ENCODE measurements around the gene EML4. TPM values are rescaled to one million over a fixed set of nuclear protein-coding genes. Genes with fewer than 3 reads are reported as not detected.

Gene EML4
- total and polyA plus RNA-seq, 2 of the 13 experiments (the other 11 are each of a cell fraction or from before 2014, with no cell fraction given), result 243 to 476 TPM

DNA sequence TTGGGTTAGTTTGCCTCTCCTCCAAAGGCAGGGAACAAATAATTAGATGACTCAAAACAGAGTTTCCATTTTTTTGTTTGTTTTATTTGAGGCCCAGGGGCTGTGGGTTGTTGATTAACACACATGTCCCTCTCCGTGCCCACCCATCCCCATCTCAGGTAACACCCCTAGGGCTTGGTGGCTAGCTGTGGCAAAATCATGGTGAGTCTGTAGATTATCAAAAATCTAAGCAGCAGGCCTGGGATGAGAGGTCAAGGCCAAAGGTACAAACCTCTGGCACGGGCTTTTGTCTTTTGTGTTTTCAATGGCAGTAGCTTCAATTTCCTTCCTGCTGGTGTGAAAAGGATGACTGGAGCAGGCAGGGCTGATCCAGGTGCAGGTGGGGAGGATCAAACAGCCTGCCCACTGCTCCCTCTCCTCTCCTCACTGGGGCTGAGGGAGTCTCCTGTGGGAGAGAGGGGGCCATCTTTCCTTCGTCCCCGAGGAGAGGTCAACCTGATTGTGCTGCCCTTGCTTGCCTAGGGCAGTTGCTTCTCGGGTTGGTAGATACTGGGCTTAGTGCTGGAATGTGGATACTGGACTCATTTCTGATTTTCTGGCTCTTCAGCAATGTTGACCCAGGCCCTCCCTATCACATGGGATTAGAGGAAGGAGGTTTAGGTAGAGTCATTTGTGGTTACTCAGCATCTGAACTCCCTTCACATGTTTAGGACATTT is 31.9 kb upstream of the EML4 start (continued):
- no peak; the same call in 1 of the 2 replicates for TF ChIP-seq ZNF709 (CRISPR knock-in tag; IDR thresholded peaks at IDR 0.05)
- TF ChIP-seq ZMAT5 (CRISPR knock-in tag; IDR thresholded peaks at IDR 0.05; ENCODE audit: borderline replicate concordance, low read depth), result no peak
- no peak for TF ChIP-seq HNRNPL (IDR thresholded peaks at IDR 0.05; ENCODE audit: low read depth, low read length)
- peak; percentile 90; the same call in 1 of the 2 replicates for TF ChIP-seq MTA1 (CRISPR knock-in tag; IDR thresholded peaks at IDR 0.05; ENCODE audit: borderline replicate concordance)
- TF ChIP-seq MIER3 (CRISPR knock-in tag; IDR thresholded peaks at IDR 0.05; ENCODE audit: borderline replicate concordance), result peak; percentile 94
- TF ChIP-seq DPF2 (CRISPR knock-in tag; IDR thresholded peaks at IDR 0.05; ENCODE audit: borderline replicate concordance, low read depth), result peak; percentile 70
- TF ChIP-seq ZBTB7A (CRISPR knock-in tag; IDR thresholded peaks at IDR 0.05), result peak; percentile 85
- TF ChIP-seq ZNF362 (CRISPR knock-in tag; IDR thresholded peaks at IDR 0.05; ENCODE audit: borderline replicate concordance), result peak; percentile 74
- TF ChIP-seq, protein P1, sequence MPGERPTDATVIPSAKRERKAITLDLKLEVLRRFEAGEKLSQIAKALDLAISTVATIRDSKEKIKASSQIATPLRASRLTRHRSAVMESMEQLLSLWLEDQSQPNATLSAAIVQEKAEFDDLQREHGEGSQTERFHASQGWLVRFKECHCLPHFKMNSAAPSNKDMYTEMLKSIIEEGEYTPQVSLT (CRISPR knock-in tag; IDR thresholded peaks at IDR 0.05; ENCODE audit: borderline replicate concordance, low read depth), result no peak
- TF ChIP-seq, protein P2, sequence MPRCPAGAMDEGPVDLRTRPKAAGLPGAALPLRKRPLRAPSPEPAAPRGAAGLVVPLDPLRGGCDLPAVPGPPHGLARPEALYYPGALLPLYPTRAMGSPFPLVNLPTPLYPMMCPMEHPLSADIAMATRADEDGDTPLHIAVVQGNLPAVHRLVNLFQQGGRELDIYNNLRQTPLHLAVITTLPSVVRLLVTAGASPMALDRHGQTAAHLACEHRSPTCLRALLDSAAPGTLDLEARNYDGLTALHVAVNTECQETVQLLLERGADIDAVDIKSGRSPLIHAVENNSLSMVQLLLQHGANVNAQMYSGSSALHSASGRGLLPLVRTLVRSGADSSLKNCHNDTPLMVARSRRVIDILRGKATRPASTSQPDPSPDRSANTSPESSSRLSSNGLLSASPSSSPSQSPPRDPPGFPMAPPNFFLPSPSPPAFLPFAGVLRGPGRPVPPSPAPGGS (CRISPR knock-in tag; IDR thresholded peaks at IDR 0.05), result peak; percentile 74; the same call in 1 of the 2 replicates
- TF ChIP-seq TRIM24 (CRISPR knock-in tag; IDR thresholded peaks at IDR 0.05), result peak; percentile 59; the same call in 1 of the 2 replicates
- 0 out of 2 replicates have a peak, but pooled peaks have one; percentile 20 for TF ChIP-seq AFF4 (CRISPR knock-in tag; IDR thresholded peaks at IDR 0.05)
- peak; percentile 98 for TF ChIP-seq ZNF687 (CRISPR knock-in tag; IDR thresholded peaks at IDR 0.05)
- TF ChIP-seq ZNF678 (CRISPR knock-in tag; IDR thresholded peaks at IDR 0.05), result no peak
- TF ChIP-seq JUN (CRISPR knock-in tag; IDR thresholded peaks at IDR 0.05), result peak; percentile 70

Data from HepG2 (cell line).